ENCODE measurements around the gene MRRF.

DNA sequence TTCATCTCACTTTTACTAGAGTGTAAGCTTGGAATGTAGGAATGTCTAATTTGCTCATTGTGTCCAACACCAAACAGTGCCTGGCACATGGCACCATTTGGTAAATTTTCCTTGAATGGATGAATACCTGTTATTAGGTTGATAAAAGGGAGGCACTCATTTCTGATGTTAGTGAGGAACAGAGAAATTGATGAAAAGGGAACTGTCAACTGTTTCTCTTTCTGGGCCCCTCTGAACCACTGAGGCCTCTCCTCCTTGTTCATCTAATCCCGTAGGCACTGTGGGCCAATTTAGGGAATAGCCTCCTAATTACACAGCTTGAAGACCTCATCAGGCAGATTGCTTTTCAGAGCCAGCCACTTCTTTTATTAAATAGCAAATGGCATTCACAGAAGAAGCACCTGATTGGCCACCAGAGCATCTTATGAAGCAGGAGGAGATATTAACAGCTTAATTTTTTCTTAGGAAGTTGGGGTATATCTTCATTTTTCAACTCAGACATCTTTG, 22.6 kb downstream of the MRRF start:
- TF ChIP-seq EZH2 (IDR thresholded peaks at IDR 0.05; ENCODE audit: insufficient read depth, poor library complexity, severe bottlenecking) (no peak), EZH2phosphoT487 (IDR thresholded peaks at IDR 0.05; ENCODE audit: insufficient read depth, low read depth) (no peak)
